Measurements from ENCODE around the gene SMAD6.

SMAD6 gene

GRCh38 chr15:66701422-66702034 is 508 bp upstream of the SMAD6 start:
- peak overlapping the region; percentile 85 for H2AFZ ChIP-seq (ENCODE audit: low read length)

GRCh38 chr15:66702787-66703539 is 927 bp downstream of the SMAD6 start:
- Histone ChIP-seq H3K36me3 (replicated peaks; ENCODE audit: insufficient read depth, low read length) (no peaks in the 10 kb centered on the region), H3K79me2 (ENCODE audit: low read length) (no peaks in the 10 kb centered on the region), H3K4me3 (ENCODE audit: low read length) (peak overlapping the region; percentile 73), H3K9ac (ENCODE audit: low read length) (no peak overlapping the region), H3F3A (ENCODE audit: insufficient read depth, low read length) (peaks cover 12% of the 10 kb centered on the region; the same call in 1 of the 2 replicates), H3K27me3 (replicated peaks; ENCODE audit: insufficient read depth, low read length) (peaks cover 34% of the 10 kb centered on the region), H4K20me1 (ENCODE audit: insufficient read depth, low read length) (no peaks in the 10 kb centered on the region), H3K9me3 (replicated peaks; ENCODE audit: insufficient read depth, low read length) (no peaks in the 10 kb centered on the region), H3K4me1 (ENCODE audit: low read length) (peaks cover 4% of the 10 kb centered on the region; the same call in 1 of the 2 replicates), H3K4me2 (ENCODE audit: low read depth, low read length) (peak overlapping the region; percentile 82), H3K9me2 (replicated peaks; ENCODE audit: insufficient read depth, low read length) (no peaks in the 10 kb centered on the region), H2AFZ (ENCODE audit: low read length) (no peak overlapping the region), H3K27ac (ENCODE audit: low read length) (no peak overlapping the region)
- DNase-seq = no peak
- TF ChIP-seq CTCF (IDR thresholded peaks at IDR 0.05; ENCODE audit: low read length) = no peak
- no peak for TF ChIP-seq EZH2 (optimal IDR thresholded peaks at IDR 0.05; ENCODE audit: low read depth, low read length)
- TF ChIP-seq EZH2phosphoT487 (IDR thresholded peaks at IDR 0.05; ENCODE audit: low read length) = no peak

More at GRCh38 chr15:66701422-66702034, 508 bp upstream of the SMAD6 start:
- DNase-seq = peak; percentile 45
- peak overlapping the region; percentile 1; the same call in 1 of the 2 replicates for H3K27ac ChIP-seq (ENCODE audit: low read length)
- no peaks in the 10 kb centered on the region for H3K79me2 ChIP-seq (ENCODE audit: low read length)
- peak overlapping the region; percentile 31; the same call in 1 of the 2 replicates for H3K9ac ChIP-seq (ENCODE audit: low read length)
- peak overlapping the region; percentile 73 for H3K4me3 ChIP-seq (ENCODE audit: low read length)
- H3K4me1 ChIP-seq (ENCODE audit: low read length) = peaks cover 4% of the 10 kb centered on the region; the same call in 1 of the 2 replicates
- H3K36me3 ChIP-seq (replicated peaks; ENCODE audit: insufficient read depth, low read length) = no peaks in the 10 kb centered on the region
- H3K9me3 ChIP-seq (replicated peaks; ENCODE audit: insufficient read depth, low read length) = no peaks in the 10 kb centered on the region
- TF ChIP-seq CTCF (IDR thresholded peaks at IDR 0.05; ENCODE audit: low read length) (no peak), EZH2phosphoT487 (IDR thresholded peaks at IDR 0.05; ENCODE audit: low read length) (no peak), EZH2 (optimal IDR thresholded peaks at IDR 0.05; ENCODE audit: low read depth, low read length) (no peak)
- H3K27me3 ChIP-seq (replicated peaks; ENCODE audit: insufficient read depth, low read length) = peaks cover 34% of the 10 kb centered on the region
- H4K20me1 ChIP-seq (ENCODE audit: insufficient read depth, low read length) = no peaks in the 10 kb centered on the region
- peaks cover 12% of the 10 kb centered on the region; the same call in 1 of the 2 replicates for H3F3A ChIP-seq (ENCODE audit: insufficient read depth, low read length)
- peak overlapping the region; percentile 82 for H3K4me2 ChIP-seq (ENCODE audit: low read depth, low read length)
- H3K9me2 ChIP-seq (replicated peaks; ENCODE audit: insufficient read depth, low read length) = no peaks in the 10 kb centered on the region

GRCh38 chr15:66703540-66703941 is 1.5 kb downstream of the SMAD6 start:
- Histone ChIP-seq H3K27ac (ENCODE audit: low read length) (no peak overlapping the region), H4K20me1 (ENCODE audit: insufficient read depth, low read length) (no peaks in the 10 kb centered on the region), H3K79me2 (ENCODE audit: low read length) (no peaks in the 10 kb centered on the region)

More at GRCh38 chr15:66703540-66703941, 1.5 kb downstream of the SMAD6 start:
- peaks cover 12% of the 10 kb centered on the region; the same call in 1 of the 2 replicates for H3F3A ChIP-seq (ENCODE audit: insufficient read depth, low read length)
- no peaks in the 10 kb centered on the region for H3K9me3 ChIP-seq (replicated peaks; ENCODE audit: insufficient read depth, low read length)
- H3K27me3 ChIP-seq (replicated peaks; ENCODE audit: insufficient read depth, low read length) = peaks cover 34% of the 10 kb centered on the region
- DNase-seq = peak; percentile 27
- TF ChIP-seq EZH2 (optimal IDR thresholded peaks at IDR 0.05; ENCODE audit: low read depth, low read length) (no peak), EZH2phosphoT487 (IDR thresholded peaks at IDR 0.05; ENCODE audit: low read length) (no peak), CTCF (IDR thresholded peaks at IDR 0.05; ENCODE audit: low read length) (no peak)
- H3K4me1 ChIP-seq (ENCODE audit: low read length) = peaks cover 4% of the 10 kb centered on the region; the same call in 1 of the 2 replicates
- H3K36me3 ChIP-seq (replicated peaks; ENCODE audit: insufficient read depth, low read length) = no peaks in the 10 kb centered on the region
- no peak overlapping the region for H3K4me3 ChIP-seq (ENCODE audit: low read length)
- H3K9me2 ChIP-seq (replicated peaks; ENCODE audit: insufficient read depth, low read length) = no peaks in the 10 kb centered on the region
- H2AFZ ChIP-seq (ENCODE audit: low read length) = no peak overlapping the region
- H3K4me2 ChIP-seq (ENCODE audit: low read depth, low read length) = no peak overlapping the region
- H3K9ac ChIP-seq (ENCODE audit: low read length) = no peak overlapping the region

All from MM.1S (cell line).